AG09309 (cell line): ENCODE results near the gene SEC22B.
"Not testable (repeated sequence)": the region's sequence is repeated elsewhere in the genome, so short reads cannot be mapped to it uniquely, and the experiment has no call there.

Source experiments
- DNase-seq: peaks from one replicate; pipeline ENCODE4 v3.0.0-alpha.2; 2010; ENCODE audit warnings: low read depth
- H3K4me3 ChIP-seq: 2 replicates; pipeline ENCODE4 v1.5.1; 2011; ENCODE audit warnings: mild to moderate bottlenecking, low read depth, low read length, moderate library complexity; ENCODE audit not compliant: control insufficient read depth
- CTCF ChIP-seq: IDR thresholded peaks from 2 replicates; pipeline ENCODE4 v1.5.1; 2011; ENCODE audit warnings: mild to moderate bottlenecking, low read depth, low read length, inconsistent platforms; ENCODE audit not compliant: insufficient read depth, control insufficient read depth; ENCODE audit errors: missing control alignments

SEC22B gene

GRCh38 chr1:120133228-120133927, 42.9 kb downstream of the SEC22B start:
- DNase-seq = no peak
- no peak overlapping the region for H3K4me3 ChIP-seq
- no peak for TF ChIP-seq CTCF

- not testable (repeated sequence) for H3K4me3 ChIP-seq, DNase-seq
Measured at GRCh38 chr1:120132406-120132763, 43.9 kb downstream of the SEC22B start.

GRCh38 chr1:120131611-120132405, 44.5 kb downstream of the SEC22B start:
- DNase-seq = peak; percentile 21

GRCh38 chr1:120127921-120128320, 48.4 kb downstream of the SEC22B start:
- not testable (repeated sequence) for H3K4me3 ChIP-seq, DNase-seq

More at GRCh38 chr1:120131611-120132405, 44.5 kb downstream of the SEC22B start:
- H3K4me3 ChIP-seq = not testable (repeated sequence)

- not testable (repeated sequence) for H3K4me3 ChIP-seq, DNase-seq
Measured at GRCh38 chr1:120126216-120126615, 50.1 kb downstream of the SEC22B start.

- H3K4me3 ChIP-seq, DNase-seq: not testable (repeated sequence)
Measured at GRCh38 chr1:120124628-120125027, 51.7 kb downstream of the SEC22B start.

GRCh38 chr1:120123813-120124510, 52.4 kb downstream of the SEC22B start:
- DNase-seq, H3K4me3 ChIP-seq: not testable (repeated sequence)

GRCh38 chr1:120122262-120122893, 53.9 kb downstream of the SEC22B start:
- H3K4me3 ChIP-seq, DNase-seq: not testable (repeated sequence)

- H3K4me3 ChIP-seq, DNase-seq: not testable (repeated sequence)
Measured at GRCh38 chr1:120121830-120122229, 54.5 kb downstream of the SEC22B start.

GRCh38 chr1:120120525-120120924, 55.8 kb downstream of the SEC22B start:
- not testable (repeated sequence) for H3K4me3 ChIP-seq, DNase-seq

- H3K4me3 ChIP-seq, DNase-seq: not testable (repeated sequence)
Measured at GRCh38 chr1:120117371-120118177, 58.7 kb downstream of the SEC22B start.

- DNase-seq = peak; percentile 17
- not testable (repeated sequence) for H3K4me3 ChIP-seq
Measured at GRCh38 chr1:120116094-120116493, 60.2 kb downstream of the SEC22B start.

GRCh38 chr1:120113134-120113533, 63.2 kb downstream of the SEC22B start:
- not testable (repeated sequence) for DNase-seq, H3K4me3 ChIP-seq

GRCh38 chr1:120112212-120112611, 64.1 kb downstream of the SEC22B start:
- not testable (repeated sequence) for DNase-seq, H3K4me3 ChIP-seq

- not testable (repeated sequence) for DNase-seq, H3K4me3 ChIP-seq
Measured at GRCh38 chr1:120111771-120112170, 64.5 kb downstream of the SEC22B start.

- H3K4me3 ChIP-seq, DNase-seq: not testable (repeated sequence)
Measured at GRCh38 chr1:120111008-120111407, 65.3 kb downstream of the SEC22B start.
